Measurements from ENCODE around the gene JAM3.

The JAM3 gene

GRCh38 chr11:134055029-134055428 lies 13.8 kb upstream of the JAM3 start:
- TF ChIP-seq CTCF (IDR thresholded peaks at IDR 0.05; ENCODE audit: low read depth, low read length), result no peak
- H3K4me3 ChIP-seq (replicated peaks in 1 of 2; ENCODE audit: low read depth in 2 of 2, low read length in 2 of 2), result no peak overlapping the region
- no peak for DNase-seq (ENCODE audit: low read depth in 2 of 2)

- no peak for TF ChIP-seq CTCF (IDR thresholded peaks at IDR 0.05; ENCODE audit: low read depth, low read length)
- no peak for DNase-seq (ENCODE audit: low read depth in 2 of 2)
- H3K4me3 ChIP-seq (replicated peaks in 1 of 2; ENCODE audit: low read depth in 2 of 2, low read length in 2 of 2), result no peak overlapping the region
Observed at GRCh38 chr11:134060316-134060715, 8.6 kb upstream of the JAM3 start.

GRCh38 chr11:134062265-134063123 lies 6.4 kb upstream of the JAM3 start:
- TF ChIP-seq CTCF (IDR thresholded peaks at IDR 0.05; ENCODE audit: low read depth, low read length), result no peak
- no peak overlapping the region for H3K4me3 ChIP-seq (replicated peaks in 1 of 2; ENCODE audit: low read depth in 2 of 2, low read length in 2 of 2)
- no peak for DNase-seq (ENCODE audit: low read depth in 2 of 2)

GRCh38 chr11:134063124-134063495 lies 5.8 kb upstream of the JAM3 start:
- no peak for DNase-seq (ENCODE audit: low read depth in 2 of 2)
- TF ChIP-seq CTCF (IDR thresholded peaks at IDR 0.05; ENCODE audit: low read depth, low read length), result no peak
- H3K4me3 ChIP-seq (replicated peaks in 1 of 2; ENCODE audit: low read depth in 2 of 2, low read length in 2 of 2), result no peak overlapping the region

- H3K4me3 ChIP-seq (replicated peaks in 1 of 2; ENCODE audit: low read depth in 2 of 2, low read length in 2 of 2), result no peak overlapping the region
- no peak for TF ChIP-seq CTCF (IDR thresholded peaks at IDR 0.05; ENCODE audit: low read depth, low read length)
- no peak for DNase-seq (ENCODE audit: low read depth in 2 of 2)
Observed at GRCh38 chr11:134063991-134064747, 4.7 kb upstream of the JAM3 start.

- H3K4me3 ChIP-seq (replicated peaks in 1 of 2; ENCODE audit: low read depth in 2 of 2, low read length in 2 of 2), result no peak overlapping the region
- TF ChIP-seq CTCF (IDR thresholded peaks at IDR 0.05; ENCODE audit: low read depth, low read length), result no peak
- no peak for DNase-seq (ENCODE audit: low read depth in 2 of 2)
Observed at GRCh38 chr11:134065381-134065780, 3.5 kb upstream of the JAM3 start.

All from cardiac fibroblast (primary cell).